GM12878 (cell line): ENCODE results near the gene SMOC1. TPM values are rescaled to one million over a fixed set of nuclear protein-coding genes. Genes with fewer than 3 reads are reported as not detected.

Experiments used
- ATAC-seq: fragments of 200-7000 bp; cut with Tn5 transposase; 3 replicates; pipeline ENCODE4 v1.9.1; 2020; ENCODE audit warnings: mild to moderate bottlenecking, moderate library complexity
- BruUV-seq: library from RNA; stranded (reverse); fragments of 400-500 nt; replicated peaks from 2 replicates; lab custom pipeline; 2021; lab: Mats Ljungman, UMichigan
- CTCF ChIA-PET: fragments of 300-600 bp; sonication (Branson Sonifier 250); formaldehyde crosslinking; extraction: SDS; loops from one replicate; lab custom pipeline; 2021; ENCODE audit warnings: inconsistent platforms; lab: Yijun Ruan, JAX
- POLR2A ChIA-PET: fragments of 350-600 bp; formaldehyde crosslinking; extraction: SDS; loops from one replicate; lab custom pipeline; 2021; ENCODE audit warnings: inconsistent platforms; lab: Charles Lee
- RAD21 ChIA-PET: fragments of 300-600 bp; sonication (Branson Sonifier 250); formaldehyde crosslinking; loops from one replicate; lab custom pipeline; 2023; ENCODE audit warnings: antibody characterized with exemption; ENCODE audit not compliant: unreplicated experiment; lab: Charles Lee
- SMC1A ChIA-PET: fragments of 300-600 bp; sonication (Branson Sonifier 250); formaldehyde crosslinking; loops from one replicate; lab custom pipeline; 2023; ENCODE audit not compliant: unreplicated experiment, uncharacterized antibody; lab: Charles Lee
- DNase-seq: peaks from one replicate; pipeline ENCODE4 v3.0.0-alpha.2; 2011; ENCODE audit warnings: low read depth, low spot score
- FAIRE-seq: peaks from 3 replicates; lab custom pipeline; 2011; peaks lifted over from hg19 to GRCh38; lab: Jason Lieb, UNC
- H2AFZ ChIP-seq: 2 replicates; pipeline ENCODE4 v1.6.0; 2011; ENCODE audit warnings: low read depth, low read length, control low read depth; ENCODE audit not compliant: control insufficient read depth
- H3K27ac ChIP-seq: 2 replicates; pipeline ENCODE4 v1.5.1; 2011; ENCODE audit warnings: control low read depth; ENCODE audit not compliant: control insufficient read depth, insufficient read depth
- H3K27me3 ChIP-seq, 2 experiments: replicated peaks in 1 of 2; 2 replicates each; pipeline versions ENCODE4 v1.6.0 to v1.6.1; 2011; ENCODE audit warnings: low read length in 1 of 2; ENCODE audit not compliant: control insufficient read depth in 2 of 2, insufficient read depth in 2 of 2
- H3K36me3 ChIP-seq, 2 experiments: 2 replicates each; pipeline ENCODE4 v1.5.1; 2011; ENCODE audit warnings: low read length in 1 of 2; ENCODE audit not compliant: control insufficient read depth in 2 of 2, insufficient read depth in 2 of 2
- H3K4me1 ChIP-seq: 2 replicates; pipeline ENCODE4 v1.6.1; 2011; ENCODE audit warnings: mild to moderate bottlenecking, low read length, moderate library complexity, mixed read lengths; ENCODE audit not compliant: control insufficient read depth, insufficient read depth
- H3K4me2 ChIP-seq: 2 replicates; pipeline ENCODE4 v1.6.0; 2011; ENCODE audit warnings: control low read depth; ENCODE audit not compliant: control insufficient read depth, insufficient read depth
- H3K4me3 ChIP-seq: fragments of 200-600 bp; sonication (generic); 2 replicates; pipeline ENCODE4 v1.5.1; 2016
- H3K79me2 ChIP-seq: 2 replicates; pipeline ENCODE4 v1.6.0; 2011; ENCODE audit warnings: low read length; ENCODE audit not compliant: control insufficient read depth, insufficient read depth
- H3K9ac ChIP-seq: 2 replicates; pipeline ENCODE4 v1.8.0; 2011; ENCODE audit warnings: low read length, control low read depth, mixed read lengths; ENCODE audit not compliant: control insufficient read depth, insufficient read depth
- H3K9me3 ChIP-seq: replicated peaks from 3 replicates; pipeline ENCODE4 v1.5.1; 2011; ENCODE audit warnings: mild to moderate bottlenecking, low read length; ENCODE audit not compliant: control insufficient read depth, insufficient read depth
- H4K20me1 ChIP-seq: 2 replicates; pipeline ENCODE4 v1.6.0; 2011; ENCODE audit not compliant: control insufficient read depth, insufficient read depth
- CBFB ChIP-seq: IDR thresholded peaks from 2 replicates; pipeline ENCODE4 v1.6.1; 2016; ENCODE audit warnings: antibody characterized with exemption, low read depth
- CBX3 ChIP-seq: fragments of 200-600 bp; sonication (generic); IDR thresholded peaks from 2 replicates; pipeline ENCODE4 v1.6.1; 2016; ENCODE audit warnings: low read depth, borderline replicate concordance
- DPF2 ChIP-seq: fragments of 450-650 bp; IDR thresholded peaks from 2 replicates; pipeline ENCODE4 v1.6.1; 2017; ENCODE audit warnings: mild to moderate bottlenecking
- E2F8 ChIP-seq: fragments of 450-650 bp; IDR thresholded peaks from 2 replicates; pipeline ENCODE4 v1.6.1; 2018; ENCODE audit warnings: mild to moderate bottlenecking, low read depth, moderate library complexity; ENCODE audit not compliant: partially characterized antibody
- E4F1 ChIP-seq: fragments of 450-650 bp; IDR thresholded peaks from 2 replicates; pipeline ENCODE4 v1.6.1; 2018; ENCODE audit warnings: borderline replicate concordance, mild to moderate bottlenecking; ENCODE audit not compliant: partially characterized antibody
- JUNB ChIP-seq: IDR thresholded peaks from 2 replicates; pipeline ENCODE4 v1.6.1; 2016; ENCODE audit warnings: antibody characterized with exemption, mild to moderate bottlenecking
- KLF5 ChIP-seq: fragments of 450-650 bp; IDR thresholded peaks from 2 replicates; pipeline ENCODE4 v1.6.1; 2014; ENCODE audit warnings: mild to moderate bottlenecking; ENCODE audit not compliant: partially characterized antibody
- MLLT1 ChIP-seq: fragments of 450-650 bp; IDR thresholded peaks from 2 replicates; pipeline ENCODE4 v1.6.1; 2016; ENCODE audit warnings: mild to moderate bottlenecking
- MYB ChIP-seq: fragments of 150-350 bp; IDR thresholded peaks from 2 replicates; pipeline ENCODE4 v1.6.1; 2014; ENCODE audit warnings: mild to moderate bottlenecking, low read depth, low read length, borderline replicate concordance
- NBN ChIP-seq: fragments of 450-650 bp; IDR thresholded peaks from 2 replicates; pipeline ENCODE4 v1.6.1; 2016
- NR2C1 ChIP-seq: fragments of 450-650 bp; IDR thresholded peaks from 2 replicates; pipeline ENCODE4 v1.6.1; 2017; ENCODE audit warnings: antibody characterized with exemption, mild to moderate bottlenecking, moderate library complexity
- RAD21 ChIP-seq: IDR thresholded peaks from 2 replicates; pipeline ENCODE4 v1.6.1; 2011; ENCODE audit warnings: mild to moderate bottlenecking, low read depth, low read length, moderate library complexity; ENCODE audit not compliant: insufficient read depth
- SREBF1 ChIP-seq: IDR thresholded peaks from 2 replicates; pipeline ENCODE4 v1.6.1; 2012; ENCODE audit warnings: mild to moderate bottlenecking, low read length
- TARDBP ChIP-seq: IDR thresholded peaks from 2 replicates; pipeline ENCODE4 v1.6.1; 2016; ENCODE audit warnings: borderline replicate concordance
- ZZZ3 ChIP-seq: IDR thresholded peaks from 2 replicates; pipeline ENCODE4 v1.6.1; 2011; ENCODE audit warnings: low read depth; ENCODE audit not compliant: control insufficient read depth, insufficient read length
- WGBS: methylation state at CpG from one replicate; pipeline ENCODE4 v1.1.6; 2016; ENCODE audit warnings: low lambda C conversion rate; ENCODE audit not compliant: insufficient replicate concordance, insufficient coverage; ENCODE audit errors: missing lambda C conversion rate; 5-methylcytosine and 5-hydroxymethylcytosine counted together
- in situ Hi-C: fragments of 300-500 bp; cut with MboI; formaldehyde crosslinking; loops from 9 replicates; pipeline ENCODE4 v1.14.3; 2018; ENCODE audit warnings: mixed read lengths
- intact Hi-C: fragments of 100-400 bp; cut with micrococcal nuclease; formaldehyde crosslinking; loops from one replicate; pipeline ENCODE4 v1.14.2; 2022; ENCODE audit not compliant: unreplicated experiment
- polyA plus RNA-seq, 11 experiments: library from polyadenylated mRNA; depleted of rRNA in 4 of 11; unstranded in 6 of 11; stranded (reverse) in 5 of 11; fragments of >200 nt; fragmentation: Nextera tagmentation in 4 of 11; fragmentation: Illumina TruSeq in 1 of 11; extraction: Ambion mirVana in 4 of 11; extraction: Trizol in 1 of 11; gene quantifications; 1 replicate in 1 of 11; 2 replicates in 10 of 11; pipeline versions ENCODE4 v1.2.1 to v1.2.3, GENCODE V29; 2011 to 2016; ENCODE audit warnings: inconsistent platforms in 2 of 11, missing spikeins in 2 of 11, low read depth in 1 of 11
- total RNA-seq, 4 experiments: library from RNA; depleted of rRNA in 3 of 4; stranded (reverse); fragments of >200 nt in 3 of 4; fragmentation: Illumina TruSeq in 1 of 4; extraction: Trizol in 1 of 4; gene quantifications; 2 replicates each; pipeline versions ENCODE4 v1.2.1 to v1.2.3, GENCODE V29; 2013 to 2021

Gene SMOC1
- total and polyA plus RNA-seq, 10 of the 15 experiments (the other 5 are each of a cell fraction or from before 2014, with no cell fraction given) = 0.03 to 0.26 (median 0.14) TPM; not detected in 7

GRCh38 chr14:69992564-69992963, 113.3 kb downstream of the SMOC1 start:
- intact Hi-C loops = no loop called here
- no peak overlapping the region for H3K9ac ChIP-seq
- WGBS = 41% methylated on average over 3 of the region's 3 CpGs
- in situ Hi-C loops = no loop called here
- CTCF ChIA-PET = interaction anchor here (1.0 to 1.9 kb wide), 4 partner anchors 10 to 174 kb away, joined by 3 to 4 read pairs (median 4); no protein-coding TSS in a partner anchor
- H3K36me3 ChIP-seq = no peaks in the 10 kb centered on the region
- no peaks in the 10 kb centered on the region for H3K9me3 ChIP-seq
- H4K20me1 ChIP-seq = no peaks in the 10 kb centered on the region
- H3K27me3 ChIP-seq = peaks cover 4% of the 10 kb centered on the region in 2 experiments; a peak in 3 of 4 replicates
- RAD21 ChIA-PET = no interaction called here
- no peak for ATAC-seq
- H3K27ac ChIP-seq = no peak overlapping the region
- POLR2A ChIA-PET = no interaction called here
- DNase-seq = no peak
- H3K4me2 ChIP-seq = no peak overlapping the region
- SMC1A ChIA-PET = no interaction called here
- H3K79me2 ChIP-seq = no peaks in the 10 kb centered on the region
- TF ChIP-seq NR2C1 = no peak
- TF ChIP-seq MYB = no peak
- TF ChIP-seq KLF5 = no peak
- no peak for TF ChIP-seq SREBF1
- TF ChIP-seq CBX3 = no peak
- TF ChIP-seq ZZZ3 = no peak
- TF ChIP-seq E4F1 = no peak
- no peak for TF ChIP-seq RAD21
- TF ChIP-seq DPF2 = no peak
- no peak for TF ChIP-seq CBFB
- no peak for TF ChIP-seq NBN
- no peak for TF ChIP-seq TARDBP
- no peak for TF ChIP-seq JUNB
- TF ChIP-seq MLLT1 = no peak
- no peak for TF ChIP-seq E2F8
- no TSS peak for BruUV-seq
- no peak overlapping the region for H2AFZ ChIP-seq
- FAIRE-seq = no peak
- no peaks in the 10 kb centered on the region for H3K4me1 ChIP-seq
- no peak overlapping the region for H3K4me3 ChIP-seq
